SK-N-SH treated with all-trans-retinoic acid at 6 μM for 48 hours (cell line): ENCODE measurements around the gene AKAP13.

Experiments used
- ATAC-seq: fragments of 200-7000 bp; cut with Tn5 transposase; 3 replicates; pipeline ENCODE4 v1.9.1; 2020; ENCODE audit warnings: mild to moderate bottlenecking, moderate library complexity
- ARNTL ChIP-seq: fragments of 450-650 bp; formaldehyde crosslinking; IDR thresholded peaks from 2 replicates; pipeline ENCODE4 v1.5.0; 2020; ENCODE audit warnings: low read depth, mild to moderate bottlenecking, moderate library complexity, borderline replicate concordance
- BACH2 ChIP-seq: fragments of 250-450 bp; sonication (Bioruptor Pico); IDR thresholded peaks from 2 replicates; pipeline ENCODE4 v1.9.0; 2021; ENCODE audit warnings: mild to moderate bottlenecking, borderline replicate concordance
- CSDC2 ChIP-seq: fragments of 250-450 bp; sonication (Bioruptor Pico); IDR thresholded peaks from 2 replicates; pipeline ENCODE4 v1.5.0; 2020; ENCODE audit warnings: mild to moderate bottlenecking, moderate library complexity
- ESRRG ChIP-seq: fragments of 250-450 bp; sonication (Bioruptor Pico); IDR thresholded peaks from 2 replicates; pipeline ENCODE4 v1.6.1; 2021; ENCODE audit warnings: mild to moderate bottlenecking
- ISL1 ChIP-seq: fragments of 250-450 bp; sonication (Bioruptor Pico); IDR thresholded peaks from 2 replicates; pipeline ENCODE4 v2.1.2; 2022; ENCODE audit warnings: mild to moderate bottlenecking, moderate library complexity
- OSR1 ChIP-seq: fragments of 250-450 bp; sonication (Bioruptor Pico); IDR thresholded peaks from 2 replicates; pipeline ENCODE4 v1.8.0; 2022; ENCODE audit warnings: moderate library complexity, mild to moderate bottlenecking, inconsistent platforms
- PPARA ChIP-seq: fragments of 250-450 bp; sonication (Bioruptor Pico); IDR thresholded peaks from 2 replicates; pipeline ENCODE4 v1.5.0; 2020; ENCODE audit warnings: mild to moderate bottlenecking, borderline replicate concordance
- RARB ChIP-seq: fragments of 250-450 bp; sonication (Bioruptor Pico); IDR thresholded peaks from 2 replicates; pipeline ENCODE4 v1.8.0; 2021; ENCODE audit warnings: mild to moderate bottlenecking, moderate library complexity
- SNAI2 ChIP-seq: fragments of 250-450 bp; sonication (Bioruptor Pico); IDR thresholded peaks from 2 replicates; pipeline ENCODE4 v1.5.0; 2020; ENCODE audit warnings: mild to moderate bottlenecking, moderate library complexity
- TCF4 ChIP-seq: fragments of 250-450 bp; sonication (Bioruptor Pico); IDR thresholded peaks from 2 replicates; pipeline ENCODE4 v1.8.0; 2021; ENCODE audit warnings: mild to moderate bottlenecking, moderate library complexity, borderline replicate concordance
- TOX ChIP-seq: fragments of 250-450 bp; sonication (Bioruptor Pico); IDR thresholded peaks from 2 replicates; pipeline ENCODE4 v1.8.0; 2021; ENCODE audit warnings: mild to moderate bottlenecking, moderate library complexity, borderline replicate concordance
- ZC3H10 ChIP-seq: fragments of 250-450 bp; sonication (Bioruptor Pico); IDR thresholded peaks from 2 replicates; pipeline ENCODE4 v1.5.1; 2021; ENCODE audit warnings: mild to moderate bottlenecking, moderate library complexity
- ZFP3 ChIP-seq: fragments of 250-450 bp; sonication (Bioruptor Pico); IDR thresholded peaks from 2 replicates; pipeline ENCODE4 v1.5.0; 2020; ENCODE audit warnings: mild to moderate bottlenecking, moderate library complexity
- ZFP30 ChIP-seq: fragments of 450-650 bp; formaldehyde crosslinking; IDR thresholded peaks from 2 replicates; pipeline ENCODE4 v1.5.0; 2022; ENCODE audit warnings: mild to moderate bottlenecking, moderate library complexity
- ZNF565 ChIP-seq: fragments of 450-650 bp; formaldehyde crosslinking; conservative IDR thresholded peaks from 2 replicates; pipeline ENCODE4 v1.5.0; 2020; ENCODE audit warnings: low read depth, mild to moderate bottlenecking, moderate library complexity
- ZNF70 ChIP-seq: fragments of 450-650 bp; formaldehyde crosslinking; IDR thresholded peaks from 2 replicates; pipeline ENCODE4 v1.5.0; 2020; ENCODE audit warnings: mild to moderate bottlenecking, moderate library complexity
- ZNF8 ChIP-seq: fragments of 450-650 bp; formaldehyde crosslinking; IDR thresholded peaks from 2 replicates; pipeline ENCODE4 v1.5.0; 2020; ENCODE audit warnings: mild to moderate bottlenecking, moderate library complexity
- TF ChIP-seq, protein P1 (sequence below): fragments of 250-450 bp; sonication (Bioruptor Pico); IDR thresholded peaks from 2 replicates; pipeline ENCODE4 v1.5.1; 2021; ENCODE audit warnings: mild to moderate bottlenecking, moderate library complexity
- TF ChIP-seq, protein P2 (sequence below): fragments of 250-450 bp; sonication (Bioruptor Pico); IDR thresholded peaks from 2 replicates; pipeline ENCODE4 v1.8.0; 2020; ENCODE audit warnings: mild to moderate bottlenecking, moderate library complexity, borderline replicate concordance
- TF ChIP-seq, protein P3 (sequence below): fragments of 250-450 bp; sonication (Bioruptor Pico); IDR thresholded peaks from 2 replicates; pipeline ENCODE4 v1.5.0; 2020; ENCODE audit warnings: mild to moderate bottlenecking, moderate library complexity
- TF ChIP-seq, protein P4 (sequence below): fragments of 250-450 bp; sonication (Bioruptor Pico); IDR thresholded peaks from 2 replicates; pipeline ENCODE4 v1.5.1; 2020; ENCODE audit warnings: low read depth, mild to moderate bottlenecking, moderate library complexity

The AKAP13 gene

DNA sequence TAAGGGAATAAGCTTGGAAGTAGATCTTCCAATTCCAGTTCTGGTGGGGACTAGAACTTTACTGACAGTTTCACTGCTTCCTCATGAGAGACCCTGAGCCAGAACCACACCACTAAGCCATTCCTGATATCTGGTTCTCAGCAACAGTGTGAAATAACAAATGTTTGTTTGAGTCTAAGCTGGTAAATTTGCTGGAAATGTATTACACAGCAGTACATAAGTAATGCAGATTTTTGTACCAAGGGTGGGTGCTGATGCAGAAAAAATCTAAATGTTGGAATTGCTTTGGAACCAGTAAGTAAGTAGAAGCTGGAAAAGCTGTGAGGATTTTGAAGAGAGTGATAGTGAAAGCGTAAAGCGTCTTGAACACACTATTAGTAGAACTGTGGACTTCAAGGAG, 14.4 kb upstream of the AKAP13 start:
- TF ChIP-seq, protein P1, sequence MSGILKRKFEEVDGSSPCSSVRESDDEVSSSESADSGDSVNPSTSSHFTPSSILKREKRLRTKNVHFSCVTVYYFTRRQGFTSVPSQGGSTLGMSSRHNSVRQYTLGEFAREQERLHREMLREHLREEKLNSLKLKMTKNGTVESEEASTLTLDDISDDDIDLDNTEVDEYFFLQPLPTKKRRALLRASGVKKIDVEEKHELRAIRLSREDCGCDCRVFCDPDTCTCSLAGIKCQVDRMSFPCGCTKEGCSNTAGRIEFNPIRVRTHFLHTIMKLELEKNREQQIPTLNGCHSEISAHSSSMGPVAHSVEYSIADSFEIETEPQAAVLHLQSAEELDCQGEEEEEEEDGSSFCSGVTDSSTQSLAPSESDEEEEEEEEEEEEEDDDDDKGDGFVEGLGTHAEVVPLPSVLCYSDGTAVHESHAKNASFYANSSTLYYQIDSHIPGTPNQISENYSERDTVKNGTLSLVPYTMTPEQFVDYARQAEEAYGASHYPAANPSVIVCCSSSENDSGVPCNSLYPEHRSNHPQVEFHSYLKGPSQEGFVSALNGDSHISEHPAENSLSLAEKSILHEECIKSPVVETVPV (CRISPR knock-in tag): no peak
- TF ChIP-seq RARB (no peak), SNAI2 (CRISPR knock-in tag) (no peak), ZC3H10 (CRISPR knock-in tag) (no peak)
- ATAC-seq: no peak

DNA sequence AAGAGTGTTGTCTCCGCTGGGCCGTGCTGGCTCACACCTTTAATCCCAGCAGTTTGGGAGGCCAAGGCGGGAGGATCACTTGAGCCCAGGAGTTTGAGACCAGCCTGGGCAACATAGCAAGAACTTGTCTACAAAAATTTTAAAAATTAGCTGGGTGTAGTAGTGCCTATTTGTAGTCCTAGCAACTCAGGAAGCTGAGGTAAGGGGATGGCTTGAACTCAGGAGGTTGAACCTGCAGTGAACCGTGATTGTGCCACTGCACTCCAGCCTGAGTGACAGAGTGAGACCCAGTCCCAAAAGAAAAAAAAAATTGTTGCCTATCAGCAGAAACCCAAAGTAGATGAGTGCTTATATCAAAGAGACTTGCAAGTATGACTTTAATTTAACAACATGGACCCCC, 12.7 kb upstream of the AKAP13 start:
- TF ChIP-seq SNAI2 (CRISPR knock-in tag) (no peak), ZNF565 (CRISPR knock-in tag) (no peak), ISL1 (CRISPR knock-in tag) (no peak), TOX (CRISPR knock-in tag) (no peak), ZNF70 (CRISPR knock-in tag) (no peak), ZFP3 (CRISPR knock-in tag) (no peak), BACH2 (CRISPR knock-in tag) (no peak), ZFP30 (CRISPR knock-in tag) (no peak), CSDC2 (CRISPR knock-in tag) (no peak), TCF4 (CRISPR knock-in tag) (no peak), ZC3H10 (CRISPR knock-in tag) (no peak), ZNF8 (CRISPR knock-in tag) (no peak)
- TF ChIP-seq, protein P2, sequence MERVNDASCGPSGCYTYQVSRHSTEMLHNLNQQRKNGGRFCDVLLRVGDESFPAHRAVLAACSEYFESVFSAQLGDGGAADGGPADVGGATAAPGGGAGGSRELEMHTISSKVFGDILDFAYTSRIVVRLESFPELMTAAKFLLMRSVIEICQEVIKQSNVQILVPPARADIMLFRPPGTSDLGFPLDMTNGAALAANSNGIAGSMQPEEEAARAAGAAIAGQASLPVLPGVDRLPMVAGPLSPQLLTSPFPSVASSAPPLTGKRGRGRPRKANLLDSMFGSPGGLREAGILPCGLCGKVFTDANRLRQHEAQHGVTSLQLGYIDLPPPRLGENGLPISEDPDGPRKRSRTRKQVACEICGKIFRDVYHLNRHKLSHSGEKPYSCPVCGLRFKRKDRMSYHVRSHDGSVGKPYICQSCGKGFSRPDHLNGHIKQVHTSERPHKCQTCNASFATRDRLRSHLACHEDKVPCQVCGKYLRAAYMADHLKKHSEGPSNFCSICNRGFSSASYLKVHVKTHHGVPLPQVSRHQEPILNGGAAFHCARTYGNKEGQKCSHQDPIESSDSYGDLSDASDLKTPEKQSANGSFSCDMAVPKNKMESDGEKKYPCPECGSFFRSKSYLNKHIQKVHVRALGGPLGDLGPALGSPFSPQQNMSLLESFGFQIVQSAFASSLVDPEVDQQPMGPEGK (CRISPR knock-in tag): no peak
- TF ChIP-seq, protein P1 (CRISPR knock-in tag): no peak
- TF ChIP-seq, protein P3, sequence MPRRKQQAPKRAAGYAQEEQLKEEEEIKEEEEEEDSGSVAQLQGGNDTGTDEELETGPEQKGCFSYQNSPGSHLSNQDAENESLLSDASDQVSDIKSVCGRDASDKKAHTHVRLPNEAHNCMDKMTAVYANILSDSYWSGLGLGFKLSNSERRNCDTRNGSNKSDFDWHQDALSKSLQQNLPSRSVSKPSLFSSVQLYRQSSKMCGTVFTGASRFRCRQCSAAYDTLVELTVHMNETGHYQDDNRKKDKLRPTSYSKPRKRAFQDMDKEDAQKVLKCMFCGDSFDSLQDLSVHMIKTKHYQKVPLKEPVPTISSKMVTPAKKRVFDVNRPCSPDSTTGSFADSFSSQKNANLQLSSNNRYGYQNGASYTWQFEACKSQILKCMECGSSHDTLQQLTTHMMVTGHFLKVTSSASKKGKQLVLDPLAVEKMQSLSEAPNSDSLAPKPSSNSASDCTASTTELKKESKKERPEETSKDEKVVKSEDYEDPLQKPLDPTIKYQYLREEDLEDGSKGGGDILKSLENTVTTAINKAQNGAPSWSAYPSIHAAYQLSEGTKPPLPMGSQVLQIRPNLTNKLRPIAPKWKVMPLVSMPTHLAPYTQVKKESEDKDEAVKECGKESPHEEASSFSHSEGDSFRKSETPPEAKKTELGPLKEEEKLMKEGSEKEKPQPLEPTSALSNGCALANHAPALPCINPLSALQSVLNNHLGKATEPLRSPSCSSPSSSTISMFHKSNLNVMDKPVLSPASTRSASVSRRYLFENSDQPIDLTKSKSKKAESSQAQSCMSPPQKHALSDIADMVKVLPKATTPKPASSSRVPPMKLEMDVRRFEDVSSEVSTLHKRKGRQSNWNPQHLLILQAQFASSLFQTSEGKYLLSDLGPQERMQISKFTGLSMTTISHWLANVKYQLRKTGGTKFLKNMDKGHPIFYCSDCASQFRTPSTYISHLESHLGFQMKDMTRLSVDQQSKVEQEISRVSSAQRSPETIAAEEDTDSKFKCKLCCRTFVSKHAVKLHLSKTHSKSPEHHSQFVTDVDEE (CRISPR knock-in tag): no peak
- TF ChIP-seq, protein P4, sequence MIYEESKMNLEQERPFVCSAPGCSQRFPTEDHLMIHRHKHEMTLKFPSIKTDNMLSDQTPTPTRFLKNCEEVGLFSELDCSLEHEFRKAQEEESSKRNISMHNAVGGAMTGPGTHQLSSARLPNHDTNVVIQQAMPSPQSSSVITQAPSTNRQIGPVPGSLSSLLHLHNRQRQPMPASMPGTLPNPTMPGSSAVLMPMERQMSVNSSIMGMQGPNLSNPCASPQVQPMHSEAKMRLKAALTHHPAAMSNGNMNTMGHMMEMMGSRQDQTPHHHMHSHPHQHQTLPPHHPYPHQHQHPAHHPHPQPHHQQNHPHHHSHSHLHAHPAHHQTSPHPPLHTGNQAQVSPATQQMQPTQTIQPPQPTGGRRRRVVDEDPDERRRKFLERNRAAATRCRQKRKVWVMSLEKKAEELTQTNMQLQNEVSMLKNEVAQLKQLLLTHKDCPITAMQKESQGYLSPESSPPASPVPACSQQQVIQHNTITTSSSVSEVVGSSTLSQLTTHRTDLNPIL (CRISPR knock-in tag): no peak
- ATAC-seq: no peak

DNA sequence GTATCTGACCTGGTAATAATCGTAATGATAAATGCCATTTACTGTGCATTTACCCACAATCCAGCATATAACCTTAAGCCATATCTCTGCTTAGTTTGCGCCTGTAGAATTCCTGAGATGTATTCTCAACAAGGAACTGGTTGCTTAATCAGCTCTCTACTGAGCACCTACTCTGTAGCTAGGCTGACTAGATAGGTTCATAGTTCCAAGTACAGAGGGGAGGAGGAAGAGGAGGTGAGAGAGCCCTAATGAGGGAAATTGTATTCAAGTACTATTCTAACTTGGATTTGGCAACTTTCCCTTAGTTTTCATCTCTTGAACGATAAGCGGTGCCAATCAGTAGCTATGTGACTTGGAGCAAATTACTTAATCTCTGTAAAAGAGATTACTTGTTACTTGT, 5.6 kb upstream of the AKAP13 start:
- TF ChIP-seq ISL1 (CRISPR knock-in tag): no peak
- no peak for TF ChIP-seq ARNTL (CRISPR knock-in tag)
- no peak for TF ChIP-seq ESRRG (CRISPR knock-in tag)
- TF ChIP-seq, protein P4 (CRISPR knock-in tag): no peak
- TF ChIP-seq, protein P1 (CRISPR knock-in tag): no peak
- no peak for TF ChIP-seq BACH2 (CRISPR knock-in tag)
- TF ChIP-seq RARB: no peak
- TF ChIP-seq PPARA: no peak
- no peak for TF ChIP-seq OSR1 (CRISPR knock-in tag)
- TF ChIP-seq, protein P3 (CRISPR knock-in tag): no peak
- TF ChIP-seq ZNF565 (CRISPR knock-in tag): no peak
- no peak for TF ChIP-seq ZNF70 (CRISPR knock-in tag)
- no peak for TF ChIP-seq ZFP30 (CRISPR knock-in tag)
- no peak for ATAC-seq
